NCI-H1048 (cell line): ENCODE results near the gene ALPL.

ENCODE experiments used
- DNase-seq: peaks from one replicate; lab custom pipeline; 2025; lab: John Stamatoyannopoulos, UW

ALPL gene

GRCh38 chr1:21576031-21576797, 67.0 kb downstream of the ALPL start:
- DNase-seq = no peak

- DNase-seq = no peak
Observed at GRCh38 chr1:21576798-21577187, 67.6 kb downstream of the ALPL start.

GRCh38 chr1:21577324-21577723, 68.1 kb downstream of the ALPL start:
- DNase-seq = no peak

- no peak for DNase-seq
Observed at GRCh38 chr1:21577933-21578332, 68.7 kb downstream of the ALPL start.

- no peak for DNase-seq
Observed at GRCh38 chr1:21579791-21580190, 70.6 kb downstream of the ALPL start.

- DNase-seq = no peak
Observed at GRCh38 chr1:21584096-21584495, 74.9 kb downstream of the ALPL start.

- no peak for DNase-seq
Observed at GRCh38 chr1:21585037-21585436, 75.8 kb downstream of the ALPL start.

- DNase-seq = no peak
Observed at GRCh38 chr1:21586222-21586621, 77.0 kb downstream of the ALPL start.

- DNase-seq = no peak
Observed at GRCh38 chr1:21586846-21587601, 77.8 kb downstream of the ALPL start.

GRCh38 chr1:21587602-21587953, 78.4 kb downstream of the ALPL start:
- DNase-seq = no peak

- no peak for DNase-seq
Observed at GRCh38 chr1:21589618-21590017, 80.4 kb downstream of the ALPL start.

GRCh38 chr1:21590126-21590880, 81.1 kb downstream of the ALPL start:
- DNase-seq = no peak

- DNase-seq = no peak
Observed at GRCh38 chr1:21590934-21591333, 81.7 kb downstream of the ALPL start.

GRCh38 chr1:21592086-21592865, 83.1 kb downstream of the ALPL start:
- no peak for DNase-seq

- DNase-seq = no peak
Observed at GRCh38 chr1:21593231-21593630, 84.0 kb downstream of the ALPL start.

GRCh38 chr1:21594501-21594900, 85.3 kb downstream of the ALPL start:
- DNase-seq = no peak

GRCh38 chr1:21594935-21595897, 86.0 kb downstream of the ALPL start:
- no peak for DNase-seq

- DNase-seq = no peak
Observed at GRCh38 chr1:21596174-21596573, 87.0 kb downstream of the ALPL start.

- DNase-seq = no peak
Observed at GRCh38 chr1:21596628-21597027, 87.4 kb downstream of the ALPL start.

- DNase-seq = no peak
Observed at GRCh38 chr1:21597753-21598152, 88.5 kb downstream of the ALPL start.

- no peak for DNase-seq
Observed at GRCh38 chr1:21598417-21598816, 89.2 kb downstream of the ALPL start.
